Stimulated activated CD4-positive, alpha-beta T cell treated with anti-CD3 and anti-CD28 coated beads, TNF-alpha, amount 100 ng/mL, for 24 hours (primary cell): Measurements from ENCODE around the gene KDM3B.
"Not testable (repeated sequence)": the region's sequence is repeated elsewhere in the genome, so short reads cannot be mapped to it uniquely, and the experiment has no call there.

ENCODE experiments used
- DNase-seq, 3 experiments: peaks; one replicate each; pipeline ENCODE4 v3.0.0-alpha.2; 2020; ENCODE audit warnings: low read depth in 3 of 3

The KDM3B gene

GRCh38 chr5:138467711-138468132 lies 115.2 kb downstream of the KDM3B start:
- DNase-seq = no peak

- no peak for DNase-seq
Measured at GRCh38 chr5:138468133-138468965, 115.9 kb downstream of the KDM3B start.

- DNase-seq = no peak
Measured at GRCh38 chr5:138468966-138469539, 116.6 kb downstream of the KDM3B start.

GRCh38 chr5:138469540-138470321 lies 117.2 kb downstream of the KDM3B start:
- DNase-seq = no peak

- DNase-seq = no peak
Measured at GRCh38 chr5:138470322-138471051, 118.0 kb downstream of the KDM3B start.

- DNase-seq = no peak
Measured at GRCh38 chr5:138471052-138471361, 118.5 kb downstream of the KDM3B start.

GRCh38 chr5:138472353-138472752 lies 119.9 kb downstream of the KDM3B start:
- no peak for DNase-seq

- DNase-seq = not testable (repeated sequence)
Measured at GRCh38 chr5:138473151-138473550, 120.7 kb downstream of the KDM3B start.

GRCh38 chr5:138476918-138477317 lies 124.4 kb downstream of the KDM3B start:
- DNase-seq = no peak

GRCh38 chr5:138482638-138483037 lies 130.2 kb downstream of the KDM3B start:
- no peak for DNase-seq
